Activated T-helper 2 cell treated with anti-CD3 and anti-CD28 coated beads, Interferon-gamma antibody, Interleukin-2, Interleukin-4, amounts not matched to agents 10 μg/mL and 5 μg/mL and 100 μg/mL, durations not matched to agents 14 hours and 24 hours and 36 hours (primary cell): ENCODE measurements around the gene PHRF1. TPM values are rescaled to one million over a fixed set of nuclear protein-coding genes. Genes with fewer than 3 reads are reported as not detected.

ENCODE experiments used
- DNase-seq: peaks from one replicate; pipeline ENCODE4 v3.0.0; 2021; ENCODE audit warnings: low spot score
- H3K27ac Mint-ChIP-seq: one replicate; pipeline ENCODE4 v1.8.0; 2021; ENCODE audit warnings: mixed read lengths
- H3K27me3 Mint-ChIP-seq: one replicate; pipeline ENCODE4 v1.8.0; 2021; ENCODE audit warnings: low read depth, mixed read lengths
- H3K36me3 Mint-ChIP-seq: one replicate; pipeline ENCODE4 v1.8.0; 2021; ENCODE audit warnings: low read depth, mixed read lengths
- H3K4me1 Mint-ChIP-seq: one replicate; pipeline ENCODE4 v1.8.0; 2021; ENCODE audit warnings: low read depth, mixed read lengths
- H3K4me3 Mint-ChIP-seq: one replicate; pipeline ENCODE4 v1.8.0; 2021; ENCODE audit warnings: low read depth, mild to moderate bottlenecking, moderate library complexity, mixed read lengths
- H3K9me3 Mint-ChIP-seq: one replicate; pipeline ENCODE4 v1.8.0; 2021; ENCODE audit warnings: mixed read lengths
- intact Hi-C: fragments of 100-400 bp; cut with micrococcal nuclease; formaldehyde crosslinking; loops from one replicate; pipeline ENCODE4 v1.15.1; 2023
- total RNA-seq: library from RNA; stranded (reverse); gene quantifications from 2 replicates; pipeline ENCODE4 v1.2.3, GENCODE V29; 2022

Gene PHRF1
- total RNA-seq, 1 donor from 2014 or later, result 54.0 TPM

DNA sequence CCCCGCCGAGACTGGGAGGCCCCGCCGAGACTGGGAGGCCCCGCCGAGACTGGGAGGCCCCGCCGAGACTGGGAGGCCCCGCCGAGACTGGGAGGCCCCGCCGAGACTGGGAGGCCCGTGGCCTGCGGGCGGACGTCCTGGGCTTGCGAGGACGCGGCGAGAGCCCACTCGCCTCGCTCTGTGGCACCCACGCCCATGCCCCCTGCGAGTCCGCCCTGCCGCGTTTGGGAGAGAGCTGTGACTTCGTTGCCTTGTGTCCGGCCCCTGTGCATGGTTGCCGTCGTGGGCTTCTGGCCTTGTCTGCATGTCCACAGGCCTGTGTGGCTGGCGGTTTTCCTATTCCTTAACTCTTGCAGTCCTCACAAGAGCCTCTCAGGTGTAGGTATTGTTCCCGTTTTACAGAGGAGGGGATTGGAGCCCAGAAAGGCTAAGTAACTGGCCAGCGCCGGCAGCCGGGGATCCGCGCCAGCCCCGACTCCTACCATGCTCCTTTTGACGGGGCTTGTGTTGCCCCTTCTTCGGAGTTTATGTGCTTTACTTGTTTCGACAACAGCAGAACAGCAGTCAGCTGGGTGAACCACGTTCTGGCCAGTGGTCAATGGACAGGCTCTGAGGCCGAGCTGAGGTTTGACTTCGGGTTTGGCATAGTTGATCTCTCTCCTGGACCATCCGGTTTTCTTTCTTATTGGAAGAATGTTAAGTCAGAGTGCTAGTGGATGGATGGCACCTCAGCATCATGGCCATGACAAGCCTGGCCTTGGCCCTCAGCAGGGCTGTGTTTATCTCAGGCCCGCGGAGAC lies 741 bp downstream of the PHRF1 start:
- Mint-ChIP-seq H3K36me3 (peaks cover 16% of the 10 kb centered on the region), H3K27me3 (peaks cover 5% of the 10 kb centered on the region), H3K9me3 (no peaks in the 10 kb centered on the region), H3K4me3 (peak overlapping the region; percentile 93), H3K27ac (peak overlapping the region; percentile 87), H3K4me1 (peaks cover 31% of the 10 kb centered on the region)
- DNase-seq, result no peak
- intact Hi-C loops, result loop anchor here (1.0 to 5.0 kb wide), 3 partner anchors 9 to 70 kb away; partner anchors contain the start of gene RNH1

DNA sequence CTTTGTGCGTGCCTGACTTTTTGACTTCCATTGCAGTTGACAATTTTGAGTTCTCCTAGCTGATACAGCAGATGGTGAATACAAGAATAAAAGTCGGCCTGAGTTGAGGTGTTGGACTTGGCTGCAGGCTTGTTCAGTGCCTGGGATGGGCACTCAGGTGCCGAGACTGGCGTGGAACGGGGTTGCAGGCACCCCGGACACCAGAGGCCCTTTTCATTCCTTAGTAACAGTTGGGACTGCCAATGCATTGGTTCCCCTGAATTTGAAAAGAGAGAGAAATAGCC lies 1.3 kb downstream of the PHRF1 start:
- peak overlapping the region; percentile 93 for H3K4me3 Mint-ChIP-seq
- H3K27ac Mint-ChIP-seq, result peak overlapping the region; percentile 87
- intact Hi-C loops, result loop anchor here (5.0 kb wide), 1 partner anchor 35 kb away; no protein-coding TSS in a partner anchor
- H3K36me3 Mint-ChIP-seq, result peaks cover 18% of the 10 kb centered on the region
- peaks cover 5% of the 10 kb centered on the region for H3K27me3 Mint-ChIP-seq
- no peak for DNase-seq
- H3K4me1 Mint-ChIP-seq, result peaks cover 31% of the 10 kb centered on the region
- no peaks in the 10 kb centered on the region for H3K9me3 Mint-ChIP-seq

DNA sequence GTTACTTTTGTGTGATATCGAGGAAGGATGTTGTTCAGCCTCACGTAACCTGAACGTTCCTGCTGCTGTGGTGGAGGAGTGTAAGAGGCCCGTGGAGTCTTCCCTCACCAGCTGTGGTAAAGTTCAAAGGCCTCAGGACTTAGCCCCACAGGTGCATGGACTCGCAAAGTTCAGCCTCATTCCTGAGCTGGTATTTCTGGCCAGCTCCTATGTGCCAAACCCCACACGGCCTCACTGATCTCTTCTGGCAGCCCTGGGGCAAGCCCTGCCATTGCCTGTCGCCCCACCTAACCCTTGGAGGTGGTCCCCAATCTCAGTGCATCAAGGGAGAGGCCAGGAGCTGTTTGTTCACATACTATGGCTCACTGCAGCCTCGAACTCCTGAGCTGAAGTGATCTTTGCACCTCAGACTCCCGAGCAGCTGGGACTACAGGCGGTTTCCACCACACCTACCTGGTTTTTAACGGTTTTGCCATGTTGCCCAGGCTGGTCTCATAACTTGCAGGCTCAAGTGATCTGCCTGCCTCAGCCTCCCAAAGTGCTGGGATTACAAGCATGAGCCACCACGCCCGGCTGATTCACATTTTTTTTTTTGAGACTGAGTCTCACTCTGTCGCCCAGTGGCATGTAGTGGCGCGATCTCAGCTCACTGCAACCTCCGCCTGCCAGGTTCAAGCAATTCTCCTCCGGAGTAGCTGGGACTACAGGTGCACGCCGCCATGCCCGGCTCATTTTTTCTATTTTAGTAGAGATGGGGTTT lies 2.2 kb downstream of the PHRF1 start:
- H3K27me3 Mint-ChIP-seq, result peaks cover 5% of the 10 kb centered on the region
- peaks cover 18% of the 10 kb centered on the region for H3K36me3 Mint-ChIP-seq
- peak overlapping the region; percentile 93 for H3K4me3 Mint-ChIP-seq
- no peak for DNase-seq
- H3K9me3 Mint-ChIP-seq, result no peaks in the 10 kb centered on the region
- H3K4me1 Mint-ChIP-seq, result peaks cover 30% of the 10 kb centered on the region
- no peak overlapping the region for H3K27ac Mint-ChIP-seq
- intact Hi-C loops, result loop anchor here (5.0 kb wide), 1 partner anchor 34 kb away; no protein-coding TSS in a partner anchor

DNA sequence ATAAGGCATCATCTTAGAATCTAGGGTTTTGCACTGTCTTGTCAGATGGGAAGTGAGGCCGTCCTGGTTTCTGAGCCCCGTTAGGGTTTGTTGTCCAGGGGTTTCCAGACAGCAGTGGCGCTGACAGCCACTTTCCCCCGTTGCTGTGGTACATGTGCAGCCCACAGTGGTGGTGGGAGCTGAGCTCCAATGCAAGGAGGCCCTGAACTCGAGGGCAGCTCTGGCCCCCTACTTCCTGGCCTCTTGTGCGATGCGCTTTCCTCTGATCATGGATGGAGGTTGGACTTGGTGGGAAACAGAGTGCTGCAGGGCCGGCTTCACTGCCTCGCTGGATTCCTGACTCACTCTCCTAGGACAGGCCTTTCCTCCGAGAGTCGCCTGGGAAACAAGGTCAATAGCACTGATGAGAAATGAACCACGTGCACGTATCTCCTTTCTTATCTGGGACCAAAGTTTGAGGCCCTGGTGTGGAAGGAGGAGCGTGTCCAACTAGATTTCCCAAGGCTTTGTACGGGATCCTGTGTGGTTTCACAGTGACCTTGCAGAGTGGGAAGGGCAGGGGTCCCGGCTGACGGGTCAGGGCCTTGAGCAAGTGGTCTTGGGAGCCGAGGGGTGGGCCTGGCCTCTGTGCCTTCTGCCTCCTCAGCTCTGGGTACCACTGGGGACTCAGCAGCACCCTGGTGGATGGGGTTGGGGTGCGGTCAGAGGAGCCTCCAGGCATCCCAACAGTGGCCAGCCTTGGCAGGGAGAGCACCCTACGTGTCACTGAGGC lies 3.7 kb downstream of the PHRF1 start:
- peaks cover 20% of the 10 kb centered on the region for H3K4me1 Mint-ChIP-seq
- no peak for DNase-seq
- no peak overlapping the region for H3K4me3 Mint-ChIP-seq
- H3K27ac Mint-ChIP-seq, result no peak overlapping the region
- intact Hi-C loops, result loop anchor here (5.0 kb wide), 1 partner anchor 32 kb away; no protein-coding TSS in a partner anchor
- H3K9me3 Mint-ChIP-seq, result no peaks in the 10 kb centered on the region
- H3K36me3 Mint-ChIP-seq, result peaks cover 25% of the 10 kb centered on the region
- peaks cover 2% of the 10 kb centered on the region for H3K27me3 Mint-ChIP-seq

DNA sequence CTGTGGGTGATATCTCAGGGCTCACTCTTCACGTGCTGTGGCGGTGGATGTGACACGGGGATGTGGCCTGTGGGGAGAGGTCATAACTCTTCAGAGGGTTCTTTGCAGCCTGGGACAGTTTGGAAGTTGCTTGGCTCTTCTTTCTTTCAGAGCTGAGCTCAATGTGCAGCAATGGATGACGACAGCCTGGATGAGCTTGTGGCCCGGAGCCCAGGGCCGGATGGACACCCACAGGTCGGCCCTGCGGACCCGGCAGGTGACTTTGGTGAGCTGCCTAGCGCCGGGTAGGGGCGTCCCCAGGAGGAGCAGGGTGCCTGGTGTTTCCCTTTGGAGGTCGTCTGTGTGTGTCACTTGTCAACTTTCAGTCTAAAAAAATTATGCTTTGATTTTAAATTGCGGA lies 5.1 kb downstream of the PHRF1 start:
- DNase-seq, result no peak
- H3K27me3 Mint-ChIP-seq, result no peaks in the 10 kb centered on the region
- no peaks in the 10 kb centered on the region for H3K9me3 Mint-ChIP-seq
- peaks cover 21% of the 10 kb centered on the region for H3K4me1 Mint-ChIP-seq
- intact Hi-C loops, result no loop called here
- H3K4me3 Mint-ChIP-seq, result peak overlapping the region; percentile 3
- H3K36me3 Mint-ChIP-seq, result peaks cover 30% of the 10 kb centered on the region
- H3K27ac Mint-ChIP-seq, result no peak overlapping the region

DNA sequence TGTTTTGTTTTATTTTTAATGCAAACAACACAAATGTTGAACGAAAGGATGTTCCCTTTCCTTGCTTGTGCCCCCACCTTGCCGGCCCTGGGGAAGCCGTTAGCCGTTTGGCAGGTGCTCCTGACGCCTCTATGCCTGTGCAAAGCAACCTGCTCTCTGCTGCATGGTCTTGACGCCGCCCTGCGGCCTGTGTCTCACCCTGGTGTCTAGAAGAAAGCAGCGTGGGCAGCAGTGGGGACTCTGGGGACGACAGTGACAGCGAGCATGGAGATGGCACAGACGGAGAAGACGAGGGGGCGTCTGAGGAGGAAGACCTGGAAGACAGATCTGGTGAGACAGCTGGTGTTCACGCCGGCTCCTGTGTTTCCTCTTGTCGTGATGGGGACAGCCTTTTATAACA lies 5.5 kb downstream of the PHRF1 start:
- Mint-ChIP-seq H3K9me3 (no peaks in the 10 kb centered on the region), H3K27ac (no peak overlapping the region), H3K36me3 (peaks cover 30% of the 10 kb centered on the region), H3K4me1 (peaks cover 23% of the 10 kb centered on the region), H3K4me3 (no peak overlapping the region), H3K27me3 (no peaks in the 10 kb centered on the region)
- intact Hi-C loops, result no loop called here
- DNase-seq, result no peak

DNA sequence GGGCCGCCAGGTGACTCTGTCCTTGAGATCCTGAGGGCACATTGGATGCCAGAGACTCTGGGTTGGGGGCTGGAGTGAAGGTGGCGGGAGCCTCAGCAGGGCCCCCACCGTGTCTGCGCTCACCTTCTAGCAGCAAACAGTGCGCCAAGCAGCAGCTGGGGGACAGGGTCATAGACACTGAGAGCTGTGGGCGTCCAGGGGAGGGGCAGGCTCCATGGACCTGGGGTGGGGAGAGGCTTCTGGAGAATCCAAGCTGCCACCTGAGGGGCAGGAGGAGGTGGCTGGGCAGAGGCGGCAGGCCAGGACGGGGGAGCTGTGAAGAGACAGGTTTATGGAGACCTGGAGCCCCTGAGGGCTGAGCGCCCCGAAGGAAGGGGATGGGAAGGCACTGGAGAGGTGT lies 8.0 kb downstream of the PHRF1 start:
- no peak for DNase-seq
- no peak overlapping the region for H3K27ac Mint-ChIP-seq
- peaks cover 42% of the 10 kb centered on the region for H3K36me3 Mint-ChIP-seq
- no peaks in the 10 kb centered on the region for H3K9me3 Mint-ChIP-seq
- H3K4me1 Mint-ChIP-seq, result peaks cover 24% of the 10 kb centered on the region
- H3K4me3 Mint-ChIP-seq, result no peak overlapping the region
- intact Hi-C loops, result no loop called here
- no peaks in the 10 kb centered on the region for H3K27me3 Mint-ChIP-seq

DNA sequence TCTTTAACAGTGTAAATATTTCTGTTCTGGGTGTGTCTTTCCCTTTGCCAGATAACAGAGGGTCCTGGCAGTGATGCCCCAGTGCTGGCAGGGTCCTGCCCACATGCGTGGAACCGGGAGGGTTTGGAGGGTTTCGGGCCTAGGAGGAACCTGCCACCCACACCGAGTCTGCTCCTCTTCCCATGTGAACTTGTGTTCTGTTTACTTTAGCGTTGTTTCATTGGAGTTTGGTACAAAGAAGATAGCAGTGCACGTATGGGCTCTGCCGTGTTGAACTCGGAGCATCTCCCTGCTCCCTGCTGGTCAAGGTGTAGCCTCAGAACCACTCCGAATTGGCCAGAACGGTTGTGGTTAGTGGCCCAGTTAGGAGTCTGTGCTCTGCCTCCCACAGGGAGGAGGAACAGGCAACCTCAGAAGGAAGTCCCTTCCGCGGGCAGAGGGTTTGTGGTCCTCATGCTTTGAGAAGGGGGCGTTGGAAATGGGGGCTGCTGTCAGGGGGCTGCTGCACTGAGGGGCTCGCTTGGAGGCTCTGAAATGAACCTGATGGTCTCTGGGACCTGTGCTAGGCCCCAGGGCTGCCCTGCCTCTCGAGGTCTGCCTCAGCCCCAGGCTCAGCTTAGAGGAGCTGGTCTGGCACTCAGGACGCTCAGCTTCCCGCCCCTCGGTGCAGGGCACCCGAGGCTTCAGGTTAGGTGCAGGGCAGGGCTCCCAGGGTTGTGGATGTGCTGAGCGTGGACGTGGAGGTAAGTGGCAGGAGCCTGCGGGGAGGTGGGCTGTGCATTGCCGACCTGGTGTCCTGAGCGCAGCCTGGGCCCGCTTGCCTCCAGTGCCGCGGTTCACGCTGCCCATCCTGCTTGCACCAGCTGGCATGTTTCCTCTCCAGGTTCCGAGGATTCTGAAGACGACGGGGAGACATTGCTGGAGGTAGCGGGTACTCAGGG lies 10.4 kb downstream of the PHRF1 start:
- Mint-ChIP-seq H3K36me3 (peaks cover 54% of the 10 kb centered on the region), H3K9me3 (no peaks in the 10 kb centered on the region), H3K4me1 (peaks cover 16% of the 10 kb centered on the region), H3K27me3 (no peaks in the 10 kb centered on the region), H3K27ac (peak overlapping the region; percentile 93), H3K4me3 (no peak overlapping the region)
- intact Hi-C loops, result no loop called here
- DNase-seq, result no peak

DNA sequence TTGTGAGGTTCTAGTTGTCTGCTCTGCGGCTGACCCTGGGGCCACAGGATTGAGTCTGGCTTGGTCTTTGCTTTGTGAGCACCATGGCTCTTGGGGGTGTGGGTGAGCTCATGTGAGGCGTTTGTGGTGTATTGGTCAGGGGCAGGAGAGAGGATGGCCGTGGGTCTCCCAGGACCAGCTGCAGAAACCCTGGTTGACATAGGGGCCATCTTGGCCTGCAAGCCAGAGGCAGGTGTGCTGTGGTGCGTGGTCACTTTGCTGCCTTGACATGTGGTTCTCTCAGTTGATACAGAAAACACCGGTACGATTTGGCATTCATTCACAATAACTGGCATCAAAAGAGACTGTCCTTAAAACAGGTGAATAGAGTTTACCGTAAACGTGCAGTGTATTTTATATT lies 11.3 kb downstream of the PHRF1 start:
- intact Hi-C loops, result no loop called here
- Mint-ChIP-seq H3K36me3 (peaks cover 53% of the 10 kb centered on the region), H3K27me3 (no peaks in the 10 kb centered on the region), H3K4me1 (peaks cover 16% of the 10 kb centered on the region), H3K9me3 (no peaks in the 10 kb centered on the region), H3K27ac (peak overlapping the region; percentile 93), H3K4me3 (peak overlapping the region; percentile 21)
- DNase-seq, result no peak

DNA sequence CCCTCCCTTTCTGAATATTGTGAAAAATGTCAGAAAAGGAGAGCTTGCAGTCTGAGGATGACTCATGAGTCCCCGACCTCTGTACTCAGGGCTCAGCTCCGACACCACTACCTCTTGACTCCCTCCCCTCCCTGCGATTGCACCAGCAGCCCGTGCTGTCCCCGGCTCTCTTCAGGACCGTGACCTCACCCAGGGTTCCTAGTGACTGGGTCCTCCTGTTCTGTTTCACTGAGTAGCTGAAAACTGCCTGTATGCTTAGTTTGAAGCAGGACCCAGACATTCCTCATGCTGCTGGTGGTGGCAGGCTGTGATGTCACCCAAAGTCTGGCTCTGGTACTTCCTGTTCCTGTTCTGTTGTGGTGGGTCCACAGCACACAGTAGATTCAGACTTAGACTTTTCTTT lies 11.7 kb downstream of the PHRF1 start:
- peak; percentile 60 for DNase-seq
- Mint-ChIP-seq H3K36me3 (peaks cover 56% of the 10 kb centered on the region), H3K27me3 (no peaks in the 10 kb centered on the region), H3K27ac (peak overlapping the region; percentile 93), H3K9me3 (no peaks in the 10 kb centered on the region), H3K4me3 (peak overlapping the region; percentile 60), H3K4me1 (peaks cover 16% of the 10 kb centered on the region)
- intact Hi-C loops, result no loop called here

DNA sequence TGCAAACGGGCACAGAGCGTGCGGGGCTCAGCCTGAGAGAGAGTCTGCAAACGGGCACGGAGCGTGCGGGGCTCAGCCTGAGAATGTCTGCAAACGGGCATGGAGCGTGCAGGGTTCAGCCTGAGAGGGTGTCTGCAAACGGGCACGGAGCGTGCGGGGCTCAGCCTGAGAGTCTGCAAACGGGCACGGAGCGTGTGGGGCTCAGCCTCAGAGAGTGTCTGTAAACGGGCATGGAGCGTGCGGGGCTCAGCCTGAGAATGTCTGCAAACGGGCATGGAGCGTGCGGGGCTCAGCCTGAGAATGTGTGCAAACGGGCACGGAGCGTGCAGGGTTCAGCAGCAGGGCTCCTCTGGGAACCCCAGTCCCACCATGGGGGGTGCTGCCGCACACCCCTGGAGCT lies 13.5 kb downstream of the PHRF1 start:
- Mint-ChIP-seq H3K27me3 (no peaks in the 10 kb centered on the region), H3K4me1 (peaks cover 16% of the 10 kb centered on the region), H3K27ac (no peak overlapping the region), H3K9me3 (no peaks in the 10 kb centered on the region), H3K36me3 (peaks cover 64% of the 10 kb centered on the region), H3K4me3 (no peak overlapping the region)
- intact Hi-C loops, result no loop called here
- DNase-seq, result no peak

DNA sequence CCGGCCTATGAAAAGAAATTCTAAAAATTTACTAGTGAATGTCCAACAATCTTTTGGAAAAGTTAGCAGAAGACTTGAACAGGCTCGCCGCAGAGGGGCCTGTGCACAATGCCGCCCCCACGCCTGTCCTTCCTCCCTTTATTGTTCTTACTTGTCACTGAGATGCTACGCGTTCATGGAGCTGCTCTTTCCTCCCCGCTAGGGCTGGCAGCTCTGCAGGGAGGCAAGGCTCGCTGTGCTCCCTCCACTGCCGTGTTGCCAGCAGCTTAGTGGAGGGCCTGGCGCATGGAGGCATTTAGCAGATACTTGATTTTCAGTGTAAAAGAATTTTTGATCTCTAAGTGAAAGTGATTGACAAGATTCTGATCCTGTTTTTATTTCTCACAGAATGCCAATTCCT lies 14.7 kb downstream of the PHRF1 start:
- H3K27ac Mint-ChIP-seq, result no peak overlapping the region
- no peaks in the 10 kb centered on the region for H3K27me3 Mint-ChIP-seq
- peaks cover 71% of the 10 kb centered on the region for H3K36me3 Mint-ChIP-seq
- H3K9me3 Mint-ChIP-seq, result no peaks in the 10 kb centered on the region
- DNase-seq, result no peak
- peaks cover 16% of the 10 kb centered on the region for H3K4me1 Mint-ChIP-seq
- no peak overlapping the region for H3K4me3 Mint-ChIP-seq
- intact Hi-C loops, result no loop called here
